ENCODE data around the gene NVL.
A peak's percentile ranks its signal among the peaks of the same experiment; 100 is the strongest.

NVL gene

GRCh38 chr1:224329842-224330753 is at the start of gene NVL:
NVL (minus strand) TSS chr1:224330172; CDS start chr1:224330127, 45 bp downstream.
- TF ChIP-seq TEAD4 (IDR thresholded peaks at IDR 0.05) = no peak
- TF ChIP-seq FOXM1 (IDR thresholded peaks at IDR 0.05; ENCODE audit: borderline replicate concordance, low read depth) = peak; percentile 62
- peak; percentile 28; the same call in 1 of the 2 replicates for TF ChIP-seq USF1 (IDR thresholded peaks at IDR 0.05)
- no peak for TF ChIP-seq EGR1 (IDR thresholded peaks at IDR 0.05)
- TF ChIP-seq REST (IDR thresholded peaks at IDR 0.05; ENCODE audit: low read depth) = 0 out of 2 replicates have a peak, but pooled peaks have one; percentile 5
- TF ChIP-seq YY1 (IDR thresholded peaks at IDR 0.05; ENCODE audit: low read depth) = peak; percentile 28; the same call in 1 of the 2 replicates
- TF ChIP-seq CREB1 (IDR thresholded peaks at IDR 0.05; ENCODE audit: low read depth) = no peak
- peak; percentile 84 for TF ChIP-seq MAX (IDR thresholded peaks at IDR 0.05)
- no peak for TF ChIP-seq RAD21 (IDR thresholded peaks at IDR 0.05; ENCODE audit: low read depth)
- no peak; the same call in 1 of the 2 replicates for TF ChIP-seq TCF12 (IDR thresholded peaks at IDR 0.05; ENCODE audit: low read depth)
- peak; percentile 70 for TF ChIP-seq TAF1 (IDR thresholded peaks at IDR 0.05; ENCODE audit: low read depth)
- TF ChIP-seq NFIC (IDR thresholded peaks at IDR 0.05) = no peak

- no peak for TF ChIP-seq FOXM1 (IDR thresholded peaks at IDR 0.05; ENCODE audit: borderline replicate concordance, low read depth)
- TF ChIP-seq CREB1 (IDR thresholded peaks at IDR 0.05; ENCODE audit: low read depth) = no peak
- TF ChIP-seq MAX (IDR thresholded peaks at IDR 0.05) = no peak
- no peak for TF ChIP-seq TCF12 (IDR thresholded peaks at IDR 0.05; ENCODE audit: low read depth)
- TF ChIP-seq EP300 (IDR thresholded peaks at IDR 0.05; ENCODE audit: borderline replicate concordance) = no peak
- TF ChIP-seq CEBPB (IDR thresholded peaks at IDR 0.05) = no peak
- TF ChIP-seq TAF1 (IDR thresholded peaks at IDR 0.05; ENCODE audit: low read depth) = no peak
- no peak for TF ChIP-seq ZBTB7A (IDR thresholded peaks at IDR 0.05; ENCODE audit: low read depth)
- TF ChIP-seq RAD21 (IDR thresholded peaks at IDR 0.05; ENCODE audit: low read depth) = no peak
- no peak for TF ChIP-seq USF1 (IDR thresholded peaks at IDR 0.05)
Measured at GRCh38 chr1:224378855-224379631, 49.1 kb upstream of the NVL start.

GRCh38 chr1:224377676-224378006 is 47.7 kb upstream of the NVL start:
- TF ChIP-seq CEBPB (IDR thresholded peaks at IDR 0.05) = no peak
- TF ChIP-seq CREB1 (IDR thresholded peaks at IDR 0.05; ENCODE audit: low read depth) = no peak
- TF ChIP-seq TAF1 (IDR thresholded peaks at IDR 0.05; ENCODE audit: low read depth) = no peak
- no peak for TF ChIP-seq RAD21 (IDR thresholded peaks at IDR 0.05; ENCODE audit: low read depth)
- TF ChIP-seq ZBTB7A (IDR thresholded peaks at IDR 0.05; ENCODE audit: low read depth) = no peak

GRCh38 chr1:224375059-224375458 is 45.1 kb upstream of the NVL start:
- TF ChIP-seq YY1 (IDR thresholded peaks at IDR 0.05; ENCODE audit: low read depth) (no peak), REST (IDR thresholded peaks at IDR 0.05; ENCODE audit: low read depth) (no peak), CEBPB (IDR thresholded peaks at IDR 0.05) (no peak), NFIC (IDR thresholded peaks at IDR 0.05) (no peak), TCF12 (IDR thresholded peaks at IDR 0.05; ENCODE audit: low read depth) (no peak), CREB1 (IDR thresholded peaks at IDR 0.05; ENCODE audit: low read depth) (no peak), FOXM1 (IDR thresholded peaks at IDR 0.05; ENCODE audit: borderline replicate concordance, low read depth) (no peak), EP300 (IDR thresholded peaks at IDR 0.05; ENCODE audit: borderline replicate concordance) (no peak), EGR1 (IDR thresholded peaks at IDR 0.05) (no peak), TAF1 (IDR thresholded peaks at IDR 0.05; ENCODE audit: low read depth) (no peak), ZBTB7A (IDR thresholded peaks at IDR 0.05; ENCODE audit: low read depth) (no peak), USF1 (IDR thresholded peaks at IDR 0.05) (no peak), RAD21 (IDR thresholded peaks at IDR 0.05; ENCODE audit: low read depth) (no peak), TEAD4 (IDR thresholded peaks at IDR 0.05) (no peak), MAX (IDR thresholded peaks at IDR 0.05) (no peak)

Data from Ishikawa (cell line).